Measurements from ENCODE around the gene ZNF205.
"Not testable (repeated sequence)": the region's sequence is repeated elsewhere in the genome, so short reads cannot be mapped to it uniquely, and the experiment has no call there.

The ZNF205 gene

GRCh38 chr16:3075523-3075915 lies 36.9 kb upstream of the ZNF205 start:
- Mint-ChIP-seq H3K27me3 (ENCODE audit: low read depth) (no peaks in the 10 kb centered on the region), H3K9me3 (peaks cover 6% of the 10 kb centered on the region), H3K36me3 (ENCODE audit: low read depth) (peaks cover 30% of the 10 kb centered on the region), H3K27ac (peak overlapping the region; percentile 94), H3K4me3 (peak overlapping the region; percentile 71), H3K4me1 (ENCODE audit: low read depth) (peaks cover 78% of the 10 kb centered on the region)

- peaks cover 77% of the 10 kb centered on the region for H3K4me1 Mint-ChIP-seq (ENCODE audit: low read depth)
Observed at GRCh38 chr16:3075946-3076345, 36.4 kb upstream of the ZNF205 start.

GRCh38 chr16:3076577-3076976 lies 35.8 kb upstream of the ZNF205 start:
- peak overlapping the region; percentile 68 for H3K4me3 Mint-ChIP-seq
- no peaks in the 10 kb centered on the region for H3K27me3 Mint-ChIP-seq (ENCODE audit: low read depth)
- H3K36me3 Mint-ChIP-seq (ENCODE audit: low read depth) = peaks cover 35% of the 10 kb centered on the region
- H3K27ac Mint-ChIP-seq = peak overlapping the region; percentile 94
- H3K9me3 Mint-ChIP-seq = peaks cover 12% of the 10 kb centered on the region
- H3K4me1 Mint-ChIP-seq (ENCODE audit: low read depth) = peaks cover 75% of the 10 kb centered on the region

More at GRCh38 chr16:3075946-3076345, 36.4 kb upstream of the ZNF205 start:
- peaks cover 32% of the 10 kb centered on the region for H3K36me3 Mint-ChIP-seq (ENCODE audit: low read depth)
- H3K4me3 Mint-ChIP-seq = peak overlapping the region; percentile 40
- peak overlapping the region; percentile 94 for H3K27ac Mint-ChIP-seq
- H3K27me3 Mint-ChIP-seq (ENCODE audit: low read depth); H3K9me3 Mint-ChIP-seq: not testable (repeated sequence)

- Mint-ChIP-seq H3K4me1 (ENCODE audit: low read depth) (peaks cover 61% of the 10 kb centered on the region), H3K4me3 (no peak overlapping the region), H3K27me3 (ENCODE audit: low read depth) (no peaks in the 10 kb centered on the region), H3K36me3 (ENCODE audit: low read depth) (peaks cover 39% of the 10 kb centered on the region), H3K9me3 (peaks cover 12% of the 10 kb centered on the region), H3K27ac (peak overlapping the region; percentile 74)
Observed at GRCh38 chr16:3080024-3080423, 32.4 kb upstream of the ZNF205 start.

GRCh38 chr16:3081957-3082356 lies 30.4 kb upstream of the ZNF205 start:
- peaks cover 39% of the 10 kb centered on the region for H3K36me3 Mint-ChIP-seq (ENCODE audit: low read depth)
- H3K9me3 Mint-ChIP-seq = peaks cover 12% of the 10 kb centered on the region
- not testable (repeated sequence) for H3K27me3 Mint-ChIP-seq (ENCODE audit: low read depth); H3K27ac Mint-ChIP-seq; H3K4me3 Mint-ChIP-seq
- H3K4me1 Mint-ChIP-seq (ENCODE audit: low read depth) = peaks cover 57% of the 10 kb centered on the region

GRCh38 chr16:3083408-3083807 lies 29.0 kb upstream of the ZNF205 start:
- not testable (repeated sequence) for H3K27me3 Mint-ChIP-seq (ENCODE audit: low read depth); H3K4me3 Mint-ChIP-seq; H3K27ac Mint-ChIP-seq
- Mint-ChIP-seq H3K4me1 (ENCODE audit: low read depth) (peaks cover 54% of the 10 kb centered on the region), H3K9me3 (peaks cover 12% of the 10 kb centered on the region), H3K36me3 (ENCODE audit: low read depth) (peaks cover 29% of the 10 kb centered on the region)

GRCh38 chr16:3084491-3084890 lies 27.9 kb upstream of the ZNF205 start:
- Mint-ChIP-seq H3K9me3 (peaks cover 12% of the 10 kb centered on the region), H3K4me3 (no peak overlapping the region), H3K27ac (peak overlapping the region; percentile 60), H3K36me3 (ENCODE audit: low read depth) (peaks cover 22% of the 10 kb centered on the region), H3K27me3 (ENCODE audit: low read depth) (no peaks in the 10 kb centered on the region), H3K4me1 (ENCODE audit: low read depth) (peaks cover 50% of the 10 kb centered on the region)

- Mint-ChIP-seq H3K27ac (peak overlapping the region; percentile 60), H3K36me3 (ENCODE audit: low read depth) (peaks cover 17% of the 10 kb centered on the region), H3K4me3 (peak overlapping the region; percentile 58), H3K4me1 (ENCODE audit: low read depth) (peaks cover 44% of the 10 kb centered on the region), H3K27me3 (ENCODE audit: low read depth) (no peaks in the 10 kb centered on the region), H3K9me3 (peaks cover 7% of the 10 kb centered on the region)
Observed at GRCh38 chr16:3084969-3085670, 27.3 kb upstream of the ZNF205 start.

GRCh38 chr16:3085868-3086595 lies 26.4 kb upstream of the ZNF205 start:
- H3K36me3 Mint-ChIP-seq (ENCODE audit: low read depth) = peaks cover 13% of the 10 kb centered on the region
- no peaks in the 10 kb centered on the region for H3K27me3 Mint-ChIP-seq (ENCODE audit: low read depth)
- peak overlapping the region; percentile 57 for H3K4me3 Mint-ChIP-seq
- peak overlapping the region; percentile 60 for H3K27ac Mint-ChIP-seq
- H3K9me3 Mint-ChIP-seq = peaks cover 2% of the 10 kb centered on the region
- H3K4me1 Mint-ChIP-seq (ENCODE audit: low read depth) = peaks cover 37% of the 10 kb centered on the region

GRCh38 chr16:3086596-3087242 lies 25.7 kb upstream of the ZNF205 start:
- H3K27ac Mint-ChIP-seq = peak overlapping the region; percentile 31
- peaks cover 11% of the 10 kb centered on the region for H3K36me3 Mint-ChIP-seq (ENCODE audit: low read depth)
- H3K4me3 Mint-ChIP-seq = peak overlapping the region; percentile 57
- no peaks in the 10 kb centered on the region for H3K27me3 Mint-ChIP-seq (ENCODE audit: low read depth)
- no peaks in the 10 kb centered on the region for H3K9me3 Mint-ChIP-seq
- H3K4me1 Mint-ChIP-seq (ENCODE audit: low read depth) = peaks cover 38% of the 10 kb centered on the region

GRCh38 chr16:3087243-3088235 lies 24.8 kb upstream of the ZNF205 start:
- Mint-ChIP-seq H3K27ac (peak overlapping the region; percentile 69), H3K36me3 (ENCODE audit: low read depth) (peaks cover 11% of the 10 kb centered on the region), H3K27me3 (ENCODE audit: low read depth) (no peaks in the 10 kb centered on the region), H3K9me3 (no peaks in the 10 kb centered on the region), H3K4me1 (ENCODE audit: low read depth) (peaks cover 38% of the 10 kb centered on the region), H3K4me3 (peak overlapping the region; percentile 57)

GRCh38 chr16:3088450-3088849 lies 23.9 kb upstream of the ZNF205 start:
- H3K36me3 Mint-ChIP-seq (ENCODE audit: low read depth) = peaks cover 7% of the 10 kb centered on the region
- H3K4me1 Mint-ChIP-seq (ENCODE audit: low read depth) = peaks cover 34% of the 10 kb centered on the region
- no peaks in the 10 kb centered on the region for H3K27me3 Mint-ChIP-seq (ENCODE audit: low read depth)
- no peaks in the 10 kb centered on the region for H3K9me3 Mint-ChIP-seq
- peak overlapping the region; percentile 20 for H3K27ac Mint-ChIP-seq
- peak overlapping the region; percentile 10 for H3K4me3 Mint-ChIP-seq

- H3K9me3 Mint-ChIP-seq = no peaks in the 10 kb centered on the region
- H3K27ac Mint-ChIP-seq = peak overlapping the region; percentile 20
- no peak overlapping the region for H3K4me3 Mint-ChIP-seq
- H3K36me3 Mint-ChIP-seq (ENCODE audit: low read depth) = peaks cover 7% of the 10 kb centered on the region
- H3K4me1 Mint-ChIP-seq (ENCODE audit: low read depth) = peaks cover 34% of the 10 kb centered on the region
- no peaks in the 10 kb centered on the region for H3K27me3 Mint-ChIP-seq (ENCODE audit: low read depth)
Observed at GRCh38 chr16:3088925-3089716, 23.3 kb upstream of the ZNF205 start.

Measured in T-helper 1 cell treated with Interleukin-12 subunit alpha and Interleukin-12 subunit beta and Interleukin-4 antibody, amounts not matched to agents 30 μg/mL and 1 μg/mL, for 36 hours (primary cell).